K562 (cell line): ENCODE results near the gene RETSAT. TPM values are rescaled to one million over a fixed set of nuclear protein-coding genes. Genes with fewer than 3 reads are reported as not detected.
A peak's percentile ranks its signal among the peaks of the same experiment; 100 is the strongest.

Source experiments
- ATAC-seq: fragments of 200-7000 bp; cut with Tn5 transposase; 3 replicates; pipeline ENCODE4 v1.9.1; 2020; ENCODE audit warnings: moderate library complexity
- BruUV-seq: library from RNA; stranded (reverse); fragments of 400-500 nt; replicated peaks from 2 replicates; lab custom pipeline; 2021; lab: Mats Ljungman, UMichigan
- CTCF ChIA-PET: fragments of 300-600 bp; formaldehyde crosslinking; extraction: SDS; loops from one replicate; lab custom pipeline; 2021; ENCODE audit warnings: low intra/inter-chr PET ratio; lab: Yijun Ruan, JAX
- POLR2A ChIA-PET: fragments of 300-600, 350-650 bp; sonication (Branson Sonifier 250); formaldehyde crosslinking; extraction: SDS; loops from one replicate; lab custom pipeline; 2021; ENCODE audit warnings: antibody characterized with exemption, inconsistent platforms; lab: Yijun Ruan, JAX
- DNase-seq, 4 experiments: peaks; one replicate each; pipeline versions ENCODE4 v3.0.0 to v3.0.0-alpha.2; 2011 to 2018; ENCODE audit warnings: low spot score in 3 of 4, mixed read lengths in 3 of 4; ENCODE audit errors: extremely low read depth in 1 of 4
- FAIRE-seq: peaks from 2 replicates; lab custom pipeline; 2011; peaks lifted over from hg19 to GRCh38; lab: Jason Lieb, UNC
- H2AFZ ChIP-seq: 2 replicates; pipeline ENCODE4 v1.6.0; 2011; ENCODE audit warnings: low read depth, low read length, control low read depth, inconsistent platforms
- H3K27ac ChIP-seq: fragments of 200-600 bp; 3 replicates; pipeline ENCODE4 v1.8.0; 2011; ENCODE audit warnings: low read depth, mild to moderate bottlenecking, control low read depth, inconsistent platforms, low read length, moderate library complexity, mixed read lengths; ENCODE audit errors: extremely low read depth
- H3K27me3 ChIP-seq, 2 experiments: fragments of 300-600 bp in 1 of 2; 2 replicates in 1 of 2; 3 replicates in 1 of 2; pipeline versions ENCODE4 v1.6.0 to v1.8.0; 2011; ENCODE audit warnings: inconsistent platforms in 2 of 2, low read length in 2 of 2, mild to moderate bottlenecking in 1 of 2, mixed read lengths in 1 of 2, moderate library complexity in 1 of 2; ENCODE audit not compliant: control insufficient read depth in 2 of 2, insufficient read depth in 2 of 2
- H3K36me3 ChIP-seq: fragments of 300-600 bp; 3 replicates; pipeline ENCODE4 v1.8.0; 2011; ENCODE audit warnings: mild to moderate bottlenecking, low read length, inconsistent platforms; ENCODE audit not compliant: control insufficient read depth, insufficient read depth
- H3K4me1 ChIP-seq, 2 experiments: fragments of 200-600 bp in 1 of 2; replicated peaks in 1 of 2; 2 replicates in 1 of 2; 3 replicates in 1 of 2; pipeline versions ENCODE4 v1.5.1 to v1.8.0; 2011; ENCODE audit warnings: inconsistent platforms in 2 of 2, low read length in 2 of 2, mild to moderate bottlenecking in 1 of 2, mixed read lengths in 1 of 2, moderate library complexity in 1 of 2; ENCODE audit not compliant: control insufficient read depth in 2 of 2, insufficient read depth in 2 of 2
- H3K4me2 ChIP-seq: 2 replicates; pipeline ENCODE4 v1.6.1; 2011; ENCODE audit warnings: low read length, control low read depth, inconsistent platforms, mixed read lengths; ENCODE audit not compliant: insufficient read depth
- H3K4me3 ChIP-seq: fragments of 200-600 bp; sonication (generic), shearing (Covaris generic); 2 replicates; pipeline ENCODE4 v1.5.1; 2016; ENCODE audit warnings: control low read depth, inconsistent platforms
- H3K79me2 ChIP-seq: fragments of 200-600 bp; 3 replicates; pipeline ENCODE4 v1.8.0; 2011; ENCODE audit warnings: low read length, inconsistent platforms; ENCODE audit not compliant: control insufficient read depth, insufficient read depth
- H3K9ac ChIP-seq, 2 experiments: 2 replicates each; pipeline versions ENCODE4 v1.6.0 to v1.6.1; 2011; ENCODE audit warnings: low read depth in 2 of 2, low read length in 2 of 2, control low read depth in 1 of 2, inconsistent platforms in 1 of 2, mild to moderate bottlenecking in 1 of 2, mixed read lengths in 1 of 2; ENCODE audit not compliant: insufficient read depth in 1 of 2
- H3K9me1 ChIP-seq: one replicate; pipeline ENCODE4 v1.6.0; 2011; ENCODE audit warnings: inconsistent platforms, mild to moderate bottlenecking, low read length, moderate library complexity; ENCODE audit not compliant: control insufficient read depth, insufficient read depth
- H3K9me3 ChIP-seq: replicated peaks from 2 replicates; pipeline ENCODE4 v1.5.1; 2011; ENCODE audit warnings: low read depth, low read length, inconsistent platforms; ENCODE audit not compliant: control insufficient read depth, insufficient read depth
- H4K20me1 ChIP-seq: replicated peaks from 2 replicates; pipeline ENCODE4 v1.6.1; 2011; ENCODE audit warnings: low read length, inconsistent platforms, mixed read lengths; ENCODE audit not compliant: control insufficient read depth, insufficient read depth
- ETS2 ChIP-seq: IDR thresholded peaks from 2 replicates; pipeline ENCODE4 v1.6.1; 2016; ENCODE audit warnings: borderline replicate concordance, missing genetic modification characterization, mild to moderate bottlenecking, moderate library complexity, missing compliant biosample characterization; ENCODE audit not compliant: poor library complexity, severe bottlenecking
- ETV1 ChIP-seq: fragments of 450-650 bp; conservative IDR thresholded peaks from 2 replicates; pipeline ENCODE4 v1.6.1; 2016; ENCODE audit warnings: missing genetic modification characterization, control low read depth, low read depth, missing compliant biosample characterization
- POLR2G ChIP-seq: fragments of 200-400 bp; formaldehyde crosslinking; IDR thresholded peaks from 2 replicates; pipeline ENCODE4 v1.6.1; 2017; ENCODE audit warnings: low read depth, mild to moderate bottlenecking, antibody characterized with exemption, low read length, moderate library complexity
- USF2 ChIP-seq: sonication (generic); formaldehyde crosslinking; IDR thresholded peaks from 2 replicates; pipeline ENCODE4 v1.5.0; 2020; ENCODE audit warnings: missing genetic modification reagents
- WGBS: fragments of 100-300 bp; shearing (Covaris generic); methylation state at CpG from one replicate; pipeline ENCODE4 v1.1.6; 2016; ENCODE audit warnings: low coverage, mixed read lengths; ENCODE audit not compliant: insufficient coverage; ENCODE audit errors: missing lambda C conversion rate; 5-methylcytosine and 5-hydroxymethylcytosine counted together
- in situ Hi-C: fragments of 300-500 bp; cut with MboI; formaldehyde crosslinking; loops from 4 replicates; pipeline ENCODE4 v1.15.0; 2018; ENCODE audit warnings: inconsistent platforms, mixed read lengths
- intact Hi-C: fragments of 100-400 bp; cut with micrococcal nuclease; formaldehyde crosslinking; loops from 2 replicates; pipeline ENCODE4 v1.14.2; 2022
- polyA plus RNA-seq, 8 experiments: library from polyadenylated mRNA; depleted of rRNA in 4 of 8; stranded (reverse) in 5 of 8; unstranded in 3 of 8; fragments of >200 nt; fragmentation: Nextera tagmentation in 2 of 8; fragmentation: Illumina TruSeq in 1 of 8; extraction: Ambion mirVana in 2 of 8; extraction: Trizol in 1 of 8; gene quantifications; 2 replicates each; pipeline versions ENCODE4 v1.2.1 to v1.2.3, GENCODE V29; 2011 to 2014; ENCODE audit warnings: inconsistent platforms in 1 of 8, missing spikeins in 1 of 8
- total RNA-seq, 7 experiments: library from RNA; depleted of rRNA in 6 of 7; stranded (reverse); fragments of >200 nt in 6 of 7; fragmentation: Illumina TruSeq in 2 of 7; extraction: Trizol in 2 of 7; gene quantifications; 2 replicates each; pipeline versions ENCODE4 v1.2.1 to v1.2.3, GENCODE V29; 2011 to 2021; ENCODE audit warnings: low replicate concordance in 1 of 7
- TF ChIP-seq, protein P1 (sequence below): fragments of 450-650 bp; formaldehyde crosslinking; IDR thresholded peaks from 2 replicates; pipeline ENCODE4 v1.4.0; 2020; ENCODE audit warnings: mild to moderate bottlenecking, mixed read lengths

The RETSAT gene
- total and polyA plus RNA-seq, 9 of the 15 experiments (the other 6 are each of a cell fraction or from before 2014, with no cell fraction given): 1.9 to 21.6 (median 16.5) TPM

DNA sequence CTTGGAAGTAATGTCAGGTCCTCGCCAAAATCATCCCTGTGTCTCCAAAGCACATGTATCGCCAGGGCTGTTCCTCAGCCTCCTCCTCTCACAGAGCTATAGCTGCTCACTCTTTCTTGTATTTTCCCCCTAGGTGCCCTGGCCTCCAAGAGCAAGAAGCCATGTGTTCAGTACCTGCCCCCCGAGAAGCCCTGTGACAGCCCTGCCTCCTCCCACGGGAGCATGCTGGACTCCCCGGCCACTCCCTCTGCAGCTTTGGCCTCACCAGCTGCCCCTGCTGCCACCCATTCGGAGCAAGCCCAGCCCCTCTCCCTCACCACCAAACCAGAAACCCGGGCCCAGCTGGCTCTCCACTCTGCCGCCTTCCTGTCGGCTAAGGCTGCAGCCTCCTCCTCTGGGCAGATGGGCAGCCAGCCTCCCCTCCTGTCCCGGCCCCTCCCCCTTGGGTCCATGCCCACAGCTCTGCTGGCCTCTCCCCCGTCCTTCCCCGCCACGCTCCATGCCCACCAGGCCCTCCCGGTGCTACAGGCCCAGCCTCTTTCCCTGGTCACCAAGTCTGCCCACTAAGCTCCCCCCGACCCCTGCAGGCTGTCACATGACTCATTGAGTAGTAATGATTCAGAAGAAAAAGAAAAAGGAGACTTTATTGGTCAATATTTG, 45.3 kb downstream of the RETSAT start:
- intact Hi-C loops: no loop called here
- POLR2A ChIA-PET: interaction anchor here (0.6 to 1.5 kb wide), 5 partner anchors 9 to 230 kb away, joined by 3 to 11 read pairs (median 3); partner anchors contain the start of genes MAT2A and TGOLN2
- no peak overlapping the region for H3K4me2 ChIP-seq

More for the DNA sequence above, 45.3 kb downstream of the RETSAT start:
- Histone ChIP-seq H3K9me3 (no peaks in the 10 kb centered on the region), H4K20me1 (no peaks in the 10 kb centered on the region; the same call in 1 of the 2 replicates), H3K9ac (peak overlapping the region in 1 of 2 experiments; percentile 68; a peak in 2 of 4 replicates), H2AFZ (0 out of 2 replicates have a peak overlapping the region, but pooled peaks have one; percentile 9), H3K27ac (no peak overlapping the region), H3K4me3 (no peak overlapping the region), H3K4me1 (peaks cover 9 to 24% of the 10 kb centered on the region in 2 experiments; a peak in 4 of 5 replicates), H3K36me3 (no peaks in the 10 kb centered on the region), H3K9me1 (no peaks in the 10 kb centered on the region), H3K27me3 (peaks cover 9 to 22% of the 10 kb centered on the region in 2 experiments; a peak in 4 of 5 replicates), H3K79me2 (no peaks in the 10 kb centered on the region)
- in situ Hi-C loops: loop anchor here (10.0 kb wide), 1 partner anchor 384 kb away; no protein-coding TSS in a partner anchor
- FAIRE-seq: no peak
- no peak for DNase-seq
- ATAC-seq: no peak
- no peak for TF ChIP-seq ETV1 (tag)
- TF ChIP-seq USF2: peak; percentile 27; the same call in 1 of the 2 replicates
- no peak for TF ChIP-seq ETS2 (tag)
- peak; percentile 48 for TF ChIP-seq POLR2G
- TF ChIP-seq, protein P1, sequence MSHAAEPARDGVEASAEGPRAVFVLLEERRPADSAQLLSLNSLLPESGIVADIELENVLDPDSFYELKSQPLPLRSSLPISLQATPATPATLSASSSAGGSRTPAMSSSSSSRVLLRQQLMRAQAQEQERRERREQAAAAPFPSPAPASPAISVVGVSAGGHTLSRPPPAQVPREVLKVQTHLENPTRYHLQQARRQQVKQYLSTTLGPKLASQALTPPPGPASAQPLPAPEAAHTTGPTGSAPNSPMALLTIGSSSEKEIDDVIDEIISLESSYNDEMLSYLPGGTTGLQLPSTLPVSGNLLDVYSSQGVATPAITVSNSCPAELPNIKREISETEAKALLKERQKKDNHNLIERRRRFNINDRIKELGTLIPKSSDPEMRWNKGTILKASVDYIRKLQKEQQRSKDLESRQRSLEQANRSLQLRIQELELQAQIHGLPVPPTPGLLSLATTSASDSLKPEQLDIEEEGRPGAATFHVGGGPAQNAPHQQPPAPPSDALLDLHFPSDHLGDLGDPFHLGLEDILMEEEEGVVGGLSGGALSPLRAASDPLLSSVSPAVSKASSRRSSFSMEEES (CRISPR knock-in tag): peak; percentile 60
- no TSS peak for BruUV-seq
- 43% methylated on average over 15 of the region's 15 CpGs for WGBS
- CTCF ChIA-PET: no interaction called here
